H9 (cell line): ENCODE measurements around the gene VPS54. TPM values are rescaled to one million over a fixed set of nuclear protein-coding genes. Genes with fewer than 3 reads are reported as not detected.

ENCODE experiments used
- DNase-seq: peaks from one replicate; pipeline ENCODE4 v3.0.0-alpha.2; 2017
- H2AFZ ChIP-seq: one replicate; pipeline ENCODE4 v1.6.1; 2013; ENCODE audit warnings: mild to moderate bottlenecking, low read length, control low read depth, moderate library complexity
- H2AK5ac ChIP-seq: 2 replicates; pipeline ENCODE4 v1.6.1; 2013; ENCODE audit warnings: low read length, control low read depth, mixed read lengths; ENCODE audit not compliant: insufficient read length
- H2BK120ac ChIP-seq: one replicate; pipeline ENCODE4 v1.6.1; 2013; ENCODE audit warnings: low read depth, mild to moderate bottlenecking, low read length, control low read depth, inconsistent platforms; ENCODE audit not compliant: poor library complexity, severe bottlenecking
- H2BK12ac ChIP-seq: 2 replicates; pipeline ENCODE4 v1.6.1; 2013; ENCODE audit warnings: low read length, control low read depth, mixed read lengths, low read depth; ENCODE audit not compliant: insufficient read length
- H2BK15ac ChIP-seq: 2 replicates; pipeline ENCODE4 v1.6.1; 2013; ENCODE audit warnings: low read depth, low read length, control low read depth
- H2BK20ac ChIP-seq: one replicate; pipeline ENCODE4 v1.6.1; 2013; ENCODE audit warnings: low read depth, mild to moderate bottlenecking, low read length, control low read depth, inconsistent platforms; ENCODE audit not compliant: poor library complexity, severe bottlenecking
- H2BK5ac ChIP-seq: 2 replicates; pipeline ENCODE4 v1.6.1; 2013; ENCODE audit warnings: low read length, control low read depth, mixed read lengths; ENCODE audit not compliant: insufficient read length
- H3K14ac ChIP-seq: 2 replicates; pipeline ENCODE4 v1.6.1; 2013; ENCODE audit warnings: low read length, control low read depth; ENCODE audit not compliant: insufficient read depth
- H3K18ac ChIP-seq: 2 replicates; pipeline ENCODE4 v1.6.1; 2013; ENCODE audit warnings: low read depth, mild to moderate bottlenecking, mixed read lengths, low read length, control low read depth; ENCODE audit not compliant: insufficient read length
- H3K23ac ChIP-seq: 2 replicates; pipeline ENCODE4 v1.6.1; 2013; ENCODE audit warnings: low read length, control low read depth, mixed read lengths, low read depth; ENCODE audit not compliant: insufficient read length
- H3K23me2 ChIP-seq: 2 replicates; pipeline ENCODE4 v1.6.1; 2013; ENCODE audit warnings: low read depth, mild to moderate bottlenecking, mixed read lengths, low read length, control low read depth; ENCODE audit not compliant: insufficient read length, poor library complexity, severe bottlenecking
- H3K27ac ChIP-seq: 2 replicates; pipeline ENCODE4 v1.5.1; 2013; ENCODE audit warnings: low read length, control low read depth, mixed read lengths, low read depth; ENCODE audit not compliant: insufficient read length
- H3K27me3 ChIP-seq: 2 replicates; pipeline ENCODE4 v1.6.1; 2013; ENCODE audit warnings: low read length, control low read depth, inconsistent platforms; ENCODE audit not compliant: insufficient read depth
- H3K4ac ChIP-seq: 2 replicates; pipeline ENCODE4 v1.6.1; 2013; ENCODE audit warnings: low read depth, mild to moderate bottlenecking, control low read depth, inconsistent platforms, low read length, moderate library complexity
- H3K4me1 ChIP-seq: 2 replicates; pipeline ENCODE4 v1.6.1; 2013; ENCODE audit warnings: low read length, control low read depth, inconsistent platforms; ENCODE audit not compliant: insufficient read depth
- H3K4me2 ChIP-seq: 2 replicates; pipeline ENCODE4 v1.6.1; 2013; ENCODE audit warnings: low read length, control low read depth, mixed read lengths; ENCODE audit not compliant: insufficient read length, insufficient read depth
- H3K56ac ChIP-seq: 2 replicates; pipeline ENCODE4 v1.6.1; 2013; ENCODE audit warnings: low read depth, mild to moderate bottlenecking, mixed read lengths, low read length, control low read depth; ENCODE audit not compliant: insufficient read length
- H3K79me1 ChIP-seq: 2 replicates; pipeline ENCODE4 v1.6.1; 2013; ENCODE audit warnings: low read depth, mild to moderate bottlenecking, moderate library complexity, low read length, control low read depth, inconsistent platforms; ENCODE audit not compliant: insufficient read depth, poor library complexity, severe bottlenecking
- H3K79me2 ChIP-seq: 2 replicates; pipeline ENCODE4 v1.6.1; 2013; ENCODE audit warnings: low read length, control low read depth, inconsistent platforms; ENCODE audit not compliant: insufficient read depth
- H3K9ac ChIP-seq: 2 replicates; pipeline ENCODE4 v1.6.1; 2013; ENCODE audit warnings: low read length, control low read depth, mixed read lengths; ENCODE audit not compliant: insufficient read length; ENCODE audit errors: extremely low read depth
- H3K9me3 ChIP-seq: one replicate; pipeline ENCODE4 v1.6.1; 2013; ENCODE audit warnings: low read depth, low read length, inconsistent platforms; ENCODE audit not compliant: control insufficient read depth
- H3T11ph ChIP-seq: one replicate; pipeline ENCODE4 v1.6.1; 2013; ENCODE audit warnings: mild to moderate bottlenecking, low read length, control low read depth, inconsistent platforms
- H4K20me1 ChIP-seq: one replicate; pipeline ENCODE4 v1.6.1; 2013; ENCODE audit not compliant: control insufficient read depth, insufficient read length, insufficient read depth
- H4K5ac ChIP-seq: 2 replicates; pipeline ENCODE4 v1.6.1; 2013; ENCODE audit warnings: low read depth, mild to moderate bottlenecking, mixed read lengths, low read length, control low read depth; ENCODE audit not compliant: insufficient read length
- H4K8ac ChIP-seq: replicated peaks from 2 replicates; pipeline ENCODE4 v1.6.1; 2013; ENCODE audit warnings: low read length, control low read depth, mixed read lengths, low read depth; ENCODE audit not compliant: insufficient read length
- H4K91ac ChIP-seq: 2 replicates; pipeline ENCODE4 v1.6.1; 2013; ENCODE audit warnings: low read depth, mild to moderate bottlenecking, moderate library complexity, mixed read lengths, low read length, control low read depth; ENCODE audit not compliant: insufficient read length
- H3K27ac Mint-ChIP-seq, 3 experiments: 2 replicates in 2 of 3; 3 replicates in 1 of 3; pipeline ENCODE4 v1.8.0; 2020 to 2021; ENCODE audit warnings: mixed read lengths in 3 of 3, mild to moderate bottlenecking in 1 of 3, moderate library complexity in 1 of 3
- H3K27me3 Mint-ChIP-seq: 2 replicates; pipeline ENCODE4 v1.8.0; 2021; ENCODE audit warnings: low read depth, mild to moderate bottlenecking, moderate library complexity, mixed read lengths
- H3K36me3 Mint-ChIP-seq, 3 experiments: 2 replicates in 2 of 3; 3 replicates in 1 of 3; pipeline ENCODE4 v1.8.0; 2020 to 2021; ENCODE audit warnings: low read depth in 3 of 3, mixed read lengths in 3 of 3; ENCODE audit not compliant: insufficient read depth in 1 of 3
- H3K4me1 Mint-ChIP-seq, 2 experiments: 2 replicates each; pipeline ENCODE4 v1.8.0; 2020; ENCODE audit warnings: mixed read lengths in 2 of 2
- H3K4me3 Mint-ChIP-seq, 2 experiments: 2 replicates in 1 of 2; 3 replicates in 1 of 2; pipeline ENCODE4 v1.8.0; 2020 to 2021; ENCODE audit warnings: mild to moderate bottlenecking in 2 of 2, mixed read lengths in 2 of 2, moderate library complexity in 1 of 2
- H3K9me3 Mint-ChIP-seq, 2 experiments: 2 replicates in 1 of 2; 3 replicates in 1 of 2; pipeline ENCODE4 v1.8.0; 2020; ENCODE audit warnings: mild to moderate bottlenecking in 2 of 2, mixed read lengths in 2 of 2, moderate library complexity in 1 of 2
- CTCF ChIP-seq: fragments of 200-600 bp; sonication (generic); conservative IDR thresholded peaks from 3 replicates; pipeline ENCODE4 v1.8.0; 2021; ENCODE audit warnings: antibody characterized with exemption, mild to moderate bottlenecking
- WGBS: extraction: QIAGEN DNeasy Blood & Tissue Kit; methylation state at CpG from one replicate; pipeline ENCODE4 v1.1.7; 2013; ENCODE audit warnings: missing lambda C conversion rate, low lambda C conversion rate, mixed read lengths; ENCODE audit not compliant: insufficient read length; ENCODE audit errors: extremely low coverage; 5-methylcytosine and 5-hydroxymethylcytosine counted together
- total RNA-seq: library from RNA; stranded (reverse); gene quantifications from 2 replicates; pipeline ENCODE4 v1.2.1, GENCODE V29; 2021

Gene VPS54
- total RNA-seq, 1 experiment from 2014 or later = 13.4 TPM

GRCh38 chr2:63982335-63982734 is 36.9 kb downstream of the VPS54 start:
- Histone ChIP-seq H3K79me2 (no peaks in the 10 kb centered on the region), H4K91ac (no peak overlapping the region), H3K79me1 (no peaks in the 10 kb centered on the region), H2BK12ac (no peak overlapping the region), H3K23ac (no peak overlapping the region), H3K4me1 (no peaks in the 10 kb centered on the region), H2BK15ac (no peak overlapping the region), H2BK20ac (no peak overlapping the region), H4K8ac (no peak overlapping the region), H2AK5ac (no peak overlapping the region), H3K23me2 (no peaks in the 10 kb centered on the region), H3K27ac (no peak overlapping the region), H4K20me1 (no peaks in the 10 kb centered on the region), H3K18ac (no peak overlapping the region), H2AFZ (no peak overlapping the region), H4K5ac (no peak overlapping the region), H3K14ac (no peak overlapping the region), H3K9me3 (no peaks in the 10 kb centered on the region), H2BK120ac (no peak overlapping the region), H3K56ac (no peak overlapping the region), H3T11ph (no peak overlapping the region), H3K9ac (no peak overlapping the region), H3K4ac (no peak overlapping the region), H2BK5ac (no peak overlapping the region), H3K4me2 (no peak overlapping the region), H3K27me3 (no peaks in the 10 kb centered on the region)
- no CpG with 5 or more reads among the region's 4 CpGs for WGBS
- peaks cover 8 to 32% (median 20%) of the 10 kb centered on the region in 3 experiments; a peak in 6 of 7 replicates for H3K36me3 Mint-ChIP-seq
- H3K27me3 Mint-ChIP-seq = no peaks in the 10 kb centered on the region
- H3K4me1 Mint-ChIP-seq = no peaks in the 10 kb centered on the region
- no peak for DNase-seq
- no peaks in the 10 kb centered on the region; a peak in 1 of 5 replicates for H3K9me3 Mint-ChIP-seq
- no peak overlapping the region; a peak in 1 of 7 replicates for H3K27ac Mint-ChIP-seq
- TF ChIP-seq CTCF = no peak
- no peak overlapping the region for H3K4me3 Mint-ChIP-seq
